ENCODE data around the gene IGSF21. TPM values are rescaled to one million over a fixed set of nuclear protein-coding genes. Genes with fewer than 3 reads are reported as not detected.

The IGSF21 gene
- total RNA-seq, 4 donors from 2014 or later, result 1.2 to 19.1 (median 1.9) TPM; not detected in 1

- no peaks in the 10 kb centered on the region for H3K9me3 ChIP-seq
- H3K36me3 ChIP-seq, result no peaks in the 10 kb centered on the region
- no peak overlapping the region for H3K4me3 ChIP-seq
- no peaks in the 10 kb centered on the region for H3K4me1 ChIP-seq
- no peak for DNase-seq
- H3K27ac ChIP-seq, result no peak overlapping the region
- no peaks in the 10 kb centered on the region for H3K27me3 ChIP-seq
- no peak for TF ChIP-seq CTCF (IDR thresholded peaks at IDR 0.05)
- no peak for TF ChIP-seq POLR2A (IDR thresholded peaks at IDR 0.05)
- intact Hi-C loops (cut with DNase I; ENCODE audit: low total_unique reads), result no loop called here
Observed at GRCh38 chr1:18148461-18148860, 40.9 kb downstream of the IGSF21 start.

GRCh38 chr1:18149027-18149641, 41.5 kb downstream of the IGSF21 start:
- no peak overlapping the region for H3K27ac ChIP-seq
- H3K4me3 ChIP-seq, result no peak overlapping the region
- no peaks in the 10 kb centered on the region for H3K27me3 ChIP-seq
- no peaks in the 10 kb centered on the region for H3K4me1 ChIP-seq
- intact Hi-C loops (cut with DNase I; ENCODE audit: low total_unique reads), result no loop called here
- no peaks in the 10 kb centered on the region for H3K9me3 ChIP-seq
- H3K36me3 ChIP-seq, result no peaks in the 10 kb centered on the region
- DNase-seq, result no peak
- TF ChIP-seq CTCF (IDR thresholded peaks at IDR 0.05) (no peak), POLR2A (IDR thresholded peaks at IDR 0.05) (no peak)

GRCh38 chr1:18151436-18152122, 44.0 kb downstream of the IGSF21 start:
- no peak for TF ChIP-seq POLR2A (IDR thresholded peaks at IDR 0.05)
- no peak for TF ChIP-seq CTCF (IDR thresholded peaks at IDR 0.05)
- Histone ChIP-seq H3K36me3 (no peaks in the 10 kb centered on the region), H3K27ac (no peak overlapping the region), H3K4me1 (no peaks in the 10 kb centered on the region), H3K4me3 (no peak overlapping the region), H3K9me3 (no peaks in the 10 kb centered on the region), H3K27me3 (no peaks in the 10 kb centered on the region)
- intact Hi-C loops (cut with DNase I; ENCODE audit: low total_unique reads), result no loop called here
- no peak for DNase-seq

- DNase-seq, result no peak
Observed at GRCh38 chr1:18154430-18155194, 47.0 kb downstream of the IGSF21 start.

More at GRCh38 chr1:18154430-18155194, 47.0 kb downstream of the IGSF21 start:
- H3K4me3 ChIP-seq, result no peak overlapping the region
- TF ChIP-seq CTCF (IDR thresholded peaks at IDR 0.05), result no peak
- TF ChIP-seq POLR2A (IDR thresholded peaks at IDR 0.05), result no peak
- intact Hi-C loops (cut with DNase I; ENCODE audit: low total_unique reads), result no loop called here
- H3K9me3 ChIP-seq, result no peaks in the 10 kb centered on the region
- H3K27me3 ChIP-seq, result no peaks in the 10 kb centered on the region
- no peaks in the 10 kb centered on the region for H3K36me3 ChIP-seq
- H3K27ac ChIP-seq, result no peak overlapping the region
- H3K4me1 ChIP-seq, result no peaks in the 10 kb centered on the region
